HepG2 (cell line): ENCODE measurements around the gene INSRR. TPM values are rescaled to one million over a fixed set of nuclear protein-coding genes. Genes with fewer than 3 reads are reported as not detected.

ENCODE experiments used
- LBX2 ChIP-seq: sonication (generic); formaldehyde crosslinking; IDR thresholded peaks from 2 replicates; pipeline ENCODE4 v1.5.0; 2020; ENCODE audit warnings: missing genetic modification reagents, mild to moderate bottlenecking, borderline replicate concordance
- RAD21 ChIP-seq: fragments of 450-650 bp; formaldehyde crosslinking; IDR thresholded peaks from 2 replicates; pipeline ENCODE4 v1.5.0; 2020; ENCODE audit warnings: mild to moderate bottlenecking
- STAG1 ChIP-seq: sonication (generic); formaldehyde crosslinking; IDR thresholded peaks from 2 replicates; pipeline ENCODE4 v1.4.0; 2020; ENCODE audit warnings: missing genetic modification reagents
- TFDP2 ChIP-seq: sonication (generic); formaldehyde crosslinking; IDR thresholded peaks from 2 replicates; pipeline ENCODE4 v1.4.0; 2020; ENCODE audit warnings: missing genetic modification reagents
- ZBTB40 ChIP-seq, 2 experiments: fragments of 450-650 bp in 1 of 2; sonication (generic) in 1 of 2; formaldehyde crosslinking in 1 of 2; IDR thresholded peaks; 2 replicates each; pipeline versions ENCODE4 v1.6.1 to v1.8.0; 2016 to 2022; ENCODE audit warnings: antibody characterized with exemption in 1 of 2, mild to moderate bottlenecking in 1 of 2, missing genetic modification reagents in 1 of 2
- polyA plus RNA-seq, 8 experiments: library from polyadenylated mRNA; depleted of rRNA in 3 of 8; stranded (reverse) in 7 of 8; unstranded in 1 of 8; fragments of >200 nt; fragmentation: Illumina TruSeq in 4 of 8; extraction: Trizol in 4 of 8; gene quantifications; 2 replicates each; pipeline versions ENCODE4 v1.2.1 to v1.2.3, GENCODE V29; 2011 to 2016; ENCODE audit warnings: low read depth in 4 of 8, missing spikeins in 1 of 8, mixed read lengths in 1 of 8; ENCODE audit not compliant: insufficient read depth in 1 of 8
- total RNA-seq, 5 experiments: library from RNA; depleted of rRNA; stranded (reverse); fragments of >200 nt; fragmentation: Illumina TruSeq; extraction: Trizol; gene quantifications; 2 replicates each; pipeline ENCODE4 v1.2.3, GENCODE V29; 2016; ENCODE audit warnings: low read depth in 1 of 5
- TF ChIP-seq, protein P1 (sequence below): sonication (generic); formaldehyde crosslinking; IDR thresholded peaks from 2 replicates; pipeline ENCODE4 v1.5.1; 2020; ENCODE audit warnings: mild to moderate bottlenecking, missing genetic modification reagents, moderate library complexity
- TF ChIP-seq, protein P2 (sequence below): sonication (generic); formaldehyde crosslinking; IDR thresholded peaks from 2 replicates; pipeline ENCODE4 v1.5.0; 2020; ENCODE audit warnings: mild to moderate bottlenecking, missing genetic modification reagents, moderate library complexity
- TF ChIP-seq, protein P3 (sequence below): sonication (generic); formaldehyde crosslinking; IDR thresholded peaks from 2 replicates; pipeline ENCODE4 v1.4.0; 2020; ENCODE audit warnings: missing genetic modification reagents

The INSRR gene
- total and polyA plus RNA-seq, 2 of the 13 experiments (the other 11 are each of a cell fraction or from before 2014, with no cell fraction given) = not detected

DNA sequence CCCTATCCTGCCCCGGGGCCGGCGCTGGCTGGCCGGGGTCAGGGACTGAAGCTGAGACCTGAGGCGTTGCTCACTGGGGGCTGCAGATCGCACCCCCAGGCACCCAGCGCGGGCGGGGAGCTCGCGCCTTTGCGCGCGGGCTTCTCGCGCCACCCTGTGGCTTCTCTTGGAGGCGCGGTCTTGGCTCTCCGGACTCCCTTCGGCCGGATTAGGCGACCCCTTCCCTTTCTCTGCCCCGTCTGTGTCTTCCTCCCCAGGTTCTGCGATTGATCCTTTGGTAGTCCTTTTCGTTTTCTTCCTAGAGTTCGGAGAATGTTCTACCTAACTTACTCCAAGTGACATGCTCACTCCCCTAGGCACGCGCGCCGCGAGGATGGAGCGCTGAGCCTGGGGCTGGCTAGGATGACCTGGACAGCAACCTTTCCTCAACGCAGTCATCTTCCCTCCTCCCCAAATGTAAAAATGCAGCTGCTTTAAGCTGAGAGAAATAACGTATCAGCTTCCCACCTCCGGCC, 1.3 kb upstream of the INSRR start (continued):
- TF ChIP-seq ZBTB40 (IDR thresholded peaks at IDR 0.05) = no peak
- TF ChIP-seq ZBTB40 (CRISPR knock-in tag; IDR thresholded peaks at IDR 0.05) = 0 out of 2 replicates have a peak, but pooled peaks have one; percentile 10
- no peak for TF ChIP-seq LBX2 (CRISPR knock-in tag)
- 0 out of 2 replicates have a peak, but pooled peaks have one; percentile 33 for TF ChIP-seq TFDP2 (CRISPR knock-in tag)
- TF ChIP-seq, protein P1, sequence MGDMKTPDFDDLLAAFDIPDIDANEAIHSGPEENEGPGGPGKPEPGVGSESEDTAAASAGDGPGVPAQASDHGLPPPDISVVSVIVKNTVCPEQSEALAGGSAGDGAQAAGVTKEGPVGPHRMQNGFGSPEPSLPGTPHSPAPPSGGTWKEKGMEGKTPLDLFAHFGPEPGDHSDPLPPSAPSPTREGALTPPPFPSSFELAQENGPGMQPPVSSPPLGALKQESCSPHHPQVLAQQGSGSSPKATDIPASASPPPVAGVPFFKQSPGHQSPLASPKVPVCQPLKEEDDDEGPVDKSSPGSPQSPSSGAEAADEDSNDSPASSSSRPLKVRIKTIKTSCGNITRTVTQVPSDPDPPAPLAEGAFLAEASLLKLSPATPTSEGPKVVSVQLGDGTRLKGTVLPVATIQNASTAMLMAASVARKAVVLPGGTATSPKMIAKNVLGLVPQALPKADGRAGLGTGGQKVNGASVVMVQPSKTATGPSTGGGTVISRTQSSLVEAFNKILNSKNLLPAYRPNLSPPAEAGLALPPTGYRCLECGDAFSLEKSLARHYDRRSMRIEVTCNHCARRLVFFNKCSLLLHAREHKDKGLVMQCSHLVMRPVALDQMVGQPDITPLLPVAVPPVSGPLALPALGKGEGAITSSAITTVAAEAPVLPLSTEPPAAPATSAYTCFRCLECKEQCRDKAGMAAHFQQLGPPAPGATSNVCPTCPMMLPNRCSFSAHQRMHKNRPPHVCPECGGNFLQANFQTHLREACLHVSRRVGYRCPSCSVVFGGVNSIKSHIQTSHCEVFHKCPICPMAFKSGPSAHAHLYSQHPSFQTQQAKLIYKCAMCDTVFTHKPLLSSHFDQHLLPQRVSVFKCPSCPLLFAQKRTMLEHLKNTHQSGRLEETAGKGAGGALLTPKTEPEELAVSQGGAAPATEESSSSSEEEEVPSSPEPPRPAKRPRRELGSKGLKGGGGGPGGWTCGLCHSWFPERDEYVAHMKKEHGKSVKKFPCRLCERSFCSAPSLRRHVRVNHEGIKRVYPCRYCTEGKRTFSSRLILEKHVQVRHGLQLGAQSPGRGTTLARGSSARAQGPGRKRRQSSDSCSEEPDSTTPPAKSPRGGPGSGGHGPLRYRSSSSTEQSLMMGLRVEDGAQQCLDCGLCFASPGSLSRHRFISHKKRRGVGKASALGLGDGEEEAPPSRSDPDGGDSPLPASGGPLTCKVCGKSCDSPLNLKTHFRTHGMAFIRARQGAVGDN (CRISPR knock-in tag) = peak; percentile 38
- TF ChIP-seq, protein P2, sequence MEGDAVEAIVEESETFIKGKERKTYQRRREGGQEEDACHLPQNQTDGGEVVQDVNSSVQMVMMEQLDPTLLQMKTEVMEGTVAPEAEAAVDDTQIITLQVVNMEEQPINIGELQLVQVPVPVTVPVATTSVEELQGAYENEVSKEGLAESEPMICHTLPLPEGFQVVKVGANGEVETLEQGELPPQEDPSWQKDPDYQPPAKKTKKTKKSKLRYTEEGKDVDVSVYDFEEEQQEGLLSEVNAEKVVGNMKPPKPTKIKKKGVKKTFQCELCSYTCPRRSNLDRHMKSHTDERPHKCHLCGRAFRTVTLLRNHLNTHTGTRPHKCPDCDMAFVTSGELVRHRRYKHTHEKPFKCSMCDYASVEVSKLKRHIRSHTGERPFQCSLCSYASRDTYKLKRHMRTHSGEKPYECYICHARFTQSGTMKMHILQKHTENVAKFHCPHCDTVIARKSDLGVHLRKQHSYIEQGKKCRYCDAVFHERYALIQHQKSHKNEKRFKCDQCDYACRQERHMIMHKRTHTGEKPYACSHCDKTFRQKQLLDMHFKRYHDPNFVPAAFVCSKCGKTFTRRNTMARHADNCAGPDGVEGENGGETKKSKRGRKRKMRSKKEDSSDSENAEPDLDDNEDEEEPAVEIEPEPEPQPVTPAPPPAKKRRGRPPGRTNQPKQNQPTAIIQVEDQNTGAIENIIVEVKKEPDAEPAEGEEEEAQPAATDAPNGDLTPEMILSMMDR (CRISPR knock-in tag) = peak; percentile 84
- peak; percentile 81 for TF ChIP-seq STAG1
- TF ChIP-seq, protein P3, sequence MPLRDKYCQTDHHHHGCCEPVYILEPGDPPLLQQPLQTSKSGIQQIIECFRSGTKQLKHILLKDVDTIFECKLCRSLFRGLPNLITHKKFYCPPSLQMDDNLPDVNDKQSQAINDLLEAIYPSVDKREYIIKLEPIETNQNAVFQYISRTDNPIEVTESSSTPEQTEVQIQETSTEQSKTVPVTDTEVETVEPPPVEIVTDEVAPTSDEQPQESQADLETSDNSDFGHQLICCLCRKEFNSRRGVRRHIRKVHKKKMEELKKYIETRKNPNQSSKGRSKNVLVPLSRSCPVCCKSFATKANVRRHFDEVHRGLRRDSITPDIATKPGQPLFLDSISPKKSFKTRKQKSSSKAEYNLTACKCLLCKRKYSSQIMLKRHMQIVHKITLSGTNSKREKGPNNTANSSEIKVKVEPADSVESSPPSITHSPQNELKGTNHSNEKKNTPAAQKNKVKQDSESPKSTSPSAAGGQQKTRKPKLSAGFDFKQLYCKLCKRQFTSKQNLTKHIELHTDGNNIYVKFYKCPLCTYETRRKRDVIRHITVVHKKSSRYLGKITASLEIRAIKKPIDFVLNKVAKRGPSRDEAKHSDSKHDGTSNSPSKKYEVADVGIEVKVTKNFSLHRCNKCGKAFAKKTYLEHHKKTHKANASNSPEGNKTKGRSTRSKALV (CRISPR knock-in tag) = peak; percentile 18; the same call in 1 of the 2 replicates
- TF ChIP-seq RAD21 (CRISPR knock-in tag) = peak; percentile 83
